NAMALWA (cell line): Measurements from ENCODE around the gene IL2RA.
"Not testable (repeated sequence)": the region's sequence is repeated elsewhere in the genome, so short reads cannot be mapped to it uniquely, and the experiment has no call there.

Experiments used
- DNase-seq: peaks from one replicate; pipeline ENCODE4 v3.0.0-alpha.2; 2015; ENCODE audit warnings: low spot score

IL2RA gene

DNA sequence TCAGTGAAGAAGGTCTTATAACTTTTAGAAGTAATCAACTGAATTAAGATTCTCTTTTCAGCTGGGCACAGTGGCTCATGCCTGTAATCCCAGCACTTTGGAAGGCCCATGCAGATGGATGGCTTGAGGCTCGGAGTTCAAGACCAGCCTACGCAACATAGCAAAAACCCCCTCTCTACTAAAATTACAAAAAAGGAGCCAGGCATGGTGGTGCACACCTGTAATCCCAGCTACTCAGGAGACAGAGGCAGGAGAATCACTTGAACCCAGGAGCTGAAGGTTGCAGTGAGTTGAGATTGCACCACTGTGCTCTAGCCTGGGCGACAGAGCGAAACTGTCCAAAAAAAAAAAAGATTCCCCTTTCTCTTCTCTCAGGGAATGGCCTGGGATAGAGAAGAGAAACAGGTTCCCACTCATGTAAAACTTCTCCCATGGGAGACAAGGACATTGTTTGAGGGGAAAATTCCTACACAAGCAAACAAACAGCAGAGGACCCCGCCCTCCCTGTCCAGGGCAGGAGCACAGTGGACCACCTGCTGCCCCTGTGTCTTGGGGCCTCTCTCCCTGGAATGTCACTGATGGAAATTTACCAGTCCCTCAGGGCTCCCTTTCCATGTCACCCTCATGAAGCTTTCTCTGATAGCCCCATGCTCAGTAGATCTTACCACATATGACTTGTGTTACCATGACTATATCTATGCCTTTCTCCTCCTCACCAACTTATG, 5.6 kb downstream of the IL2RA start:
- DNase-seq, result no peak

DNA sequence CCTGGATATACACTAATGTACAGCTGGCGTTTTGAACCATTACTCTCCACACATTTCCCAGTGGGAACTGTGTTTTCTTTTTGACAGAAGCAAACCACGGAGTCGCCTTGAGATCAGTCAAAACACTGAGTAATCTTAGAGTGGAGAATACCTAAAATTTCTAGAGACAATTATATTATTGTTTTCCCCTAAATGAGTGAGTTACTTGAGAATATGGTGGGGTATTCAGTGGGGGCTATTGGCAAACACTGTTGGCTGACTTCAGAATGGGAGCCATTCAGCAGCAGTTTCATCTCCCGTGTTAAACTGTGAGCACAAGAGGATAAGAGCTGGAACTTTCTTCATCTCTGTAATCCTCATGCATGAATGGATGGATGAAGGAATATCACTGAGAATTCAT, 6.2 kb downstream of the IL2RA start:
- DNase-seq, result no peak

- no peak for DNase-seq
These were observed 7.3 kb downstream of the IL2RA start for GRCh38 chr10:6054884-6055283.

- DNase-seq, result peak; percentile 15
These were observed 8.1 kb downstream of the IL2RA start for GRCh38 chr10:6053816-6054631.

- no peak for DNase-seq
These were observed 8.9 kb downstream of the IL2RA start for GRCh38 chr10:6053303-6053702.

DNA sequence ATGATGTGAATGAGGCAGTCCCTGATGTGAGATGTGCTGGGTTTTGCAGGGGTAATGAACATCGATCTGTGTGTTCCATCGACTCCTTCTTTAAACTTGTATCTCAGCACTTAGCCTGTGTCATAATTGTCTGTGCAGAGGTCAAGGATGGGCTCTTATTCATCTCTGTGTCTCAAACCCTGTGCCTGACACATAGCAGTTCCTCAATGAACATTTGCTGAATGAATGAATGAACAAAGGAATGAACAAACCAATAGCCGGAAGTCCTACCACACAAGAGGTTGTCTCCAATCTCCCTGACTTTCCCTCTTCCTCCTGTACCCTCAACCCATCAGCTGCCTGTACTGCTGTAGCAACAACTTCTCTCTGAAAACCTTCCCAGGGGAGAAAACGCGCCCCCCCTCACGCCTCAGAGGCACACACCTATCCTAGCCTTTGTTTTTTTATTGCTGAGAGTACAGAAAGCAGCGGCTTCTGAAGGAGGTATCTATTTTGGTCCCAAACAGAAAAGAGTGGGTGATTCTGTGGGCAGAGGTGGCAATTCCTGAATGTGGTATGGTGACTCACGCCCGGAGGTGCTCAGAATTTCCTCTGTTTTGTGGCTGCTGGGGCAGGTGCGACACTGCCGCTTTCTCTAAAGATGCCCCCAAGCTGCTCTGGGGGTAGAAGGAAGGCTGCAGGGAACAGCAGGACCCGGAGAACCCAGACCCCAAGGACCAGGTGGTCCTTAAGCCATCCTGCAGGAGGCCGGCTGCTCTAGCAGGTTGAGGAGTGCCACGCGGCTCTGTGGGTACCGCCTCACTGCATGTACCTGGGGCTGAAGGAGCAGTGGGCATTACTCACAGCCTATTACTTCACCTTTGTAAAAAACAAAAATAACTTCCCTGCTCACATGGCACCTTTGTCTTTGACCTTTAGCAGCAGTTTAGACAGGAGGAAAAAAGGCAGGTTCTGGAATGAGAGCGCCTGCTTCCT, 9.6 kb downstream of the IL2RA start:
- DNase-seq, result peak; percentile 38

DNA sequence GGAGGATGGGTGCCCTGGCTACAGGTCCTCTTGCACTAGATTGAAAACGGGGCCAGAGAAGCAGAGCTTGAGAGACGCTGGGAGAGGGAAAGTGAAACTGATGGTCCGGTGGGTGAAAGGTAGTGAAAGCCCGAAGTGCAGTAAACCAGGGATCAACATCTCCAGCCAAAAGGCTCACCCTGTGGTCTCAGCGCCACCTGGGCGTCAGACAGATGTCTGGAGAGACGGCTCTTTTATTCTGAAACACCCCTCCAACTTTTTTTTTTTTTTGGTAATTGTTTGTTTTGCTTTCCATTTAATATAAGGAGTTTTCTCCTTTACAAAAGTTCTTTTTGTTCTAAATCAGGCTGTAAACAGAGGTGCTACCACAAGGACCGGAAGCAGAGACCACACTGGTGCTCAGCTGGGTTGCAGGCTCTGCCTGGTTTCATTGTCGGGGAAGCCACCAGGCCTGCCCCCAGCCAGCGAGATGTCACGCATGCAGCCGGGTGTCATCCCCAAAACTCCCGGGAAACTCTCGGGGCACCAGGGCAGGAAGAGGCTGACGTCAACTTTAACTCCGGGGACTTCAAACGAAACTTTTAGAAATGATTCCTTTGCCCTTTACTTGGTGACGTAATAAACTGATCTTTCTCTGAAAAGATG, 11.2 kb downstream of the IL2RA start:
- DNase-seq, result peak; percentile 93

DNA sequence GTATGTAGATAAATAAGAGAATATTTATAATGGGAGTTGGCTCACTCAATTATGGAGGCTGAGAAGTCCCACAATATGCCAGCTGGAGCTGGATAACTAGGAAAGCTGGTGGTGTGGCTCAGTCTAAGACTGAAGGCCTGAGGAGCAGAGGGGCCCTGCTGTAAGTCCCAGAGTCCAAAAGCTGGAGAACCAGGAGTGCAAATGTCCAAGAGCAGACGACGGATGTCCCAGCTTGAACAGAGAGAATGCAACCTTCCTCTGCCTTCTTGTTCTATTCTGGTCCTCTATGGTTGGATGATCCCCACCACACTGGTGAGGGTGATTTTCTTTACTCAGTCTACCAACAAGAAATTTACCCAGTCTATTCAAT, 13.2 kb downstream of the IL2RA start:
- DNase-seq, result no peak

DNA sequence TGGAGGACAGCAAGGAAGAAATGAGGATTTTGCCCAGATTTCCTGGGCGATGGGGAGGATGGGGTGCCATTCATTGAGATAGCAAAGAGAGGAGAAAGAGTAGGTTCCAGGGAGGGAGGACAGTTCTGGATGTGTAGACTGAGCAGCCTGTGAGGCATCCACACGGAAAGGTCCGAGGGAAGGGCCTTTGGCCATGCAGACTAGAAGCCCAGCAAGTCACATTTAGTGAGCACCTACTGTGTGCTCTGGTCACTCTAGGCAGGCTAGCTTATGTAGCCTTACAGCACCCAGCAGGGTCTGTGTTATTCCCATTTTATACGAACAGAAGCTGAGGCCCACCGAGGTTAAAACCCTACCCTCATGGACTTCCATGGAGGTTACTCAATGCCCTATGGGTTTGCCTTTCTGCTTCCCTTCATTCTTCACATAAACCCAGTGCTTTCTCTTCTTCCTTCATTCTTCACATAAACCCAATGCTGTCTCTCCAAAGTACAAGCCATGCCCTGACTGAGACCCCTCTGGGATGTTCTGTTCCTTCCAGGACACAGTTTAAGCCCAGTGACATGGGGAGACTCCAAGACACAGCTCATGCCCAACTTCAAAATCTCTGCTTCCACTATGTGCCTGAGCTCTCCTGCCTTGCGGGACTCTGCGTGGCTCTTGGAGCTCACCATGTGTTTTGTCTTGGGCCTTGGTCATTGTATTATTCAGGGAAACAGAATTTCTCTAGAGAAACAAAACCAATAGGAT, 13.7 kb downstream of the IL2RA start:
- DNase-seq, result no peak

DNA sequence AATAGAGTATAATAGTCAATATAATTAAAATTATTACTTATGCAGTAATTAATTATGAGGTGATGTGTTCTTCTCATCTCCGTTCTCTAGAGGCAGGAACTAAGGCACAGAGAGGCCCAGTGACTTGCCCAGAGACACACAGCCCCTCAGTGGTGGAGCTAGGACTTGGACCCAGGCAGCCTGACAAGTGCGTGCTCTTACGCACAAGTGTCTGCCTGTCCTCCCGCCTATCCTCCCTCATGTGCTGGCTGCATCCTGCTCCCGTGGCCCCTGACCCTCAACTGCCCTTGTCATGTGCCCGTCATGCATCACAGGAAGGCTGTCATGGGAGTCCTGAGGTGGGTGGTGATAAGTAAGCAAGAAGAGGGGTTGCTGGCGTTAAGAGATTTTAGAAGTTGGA, 14.3 kb downstream of the IL2RA start:
- no peak for DNase-seq

DNA sequence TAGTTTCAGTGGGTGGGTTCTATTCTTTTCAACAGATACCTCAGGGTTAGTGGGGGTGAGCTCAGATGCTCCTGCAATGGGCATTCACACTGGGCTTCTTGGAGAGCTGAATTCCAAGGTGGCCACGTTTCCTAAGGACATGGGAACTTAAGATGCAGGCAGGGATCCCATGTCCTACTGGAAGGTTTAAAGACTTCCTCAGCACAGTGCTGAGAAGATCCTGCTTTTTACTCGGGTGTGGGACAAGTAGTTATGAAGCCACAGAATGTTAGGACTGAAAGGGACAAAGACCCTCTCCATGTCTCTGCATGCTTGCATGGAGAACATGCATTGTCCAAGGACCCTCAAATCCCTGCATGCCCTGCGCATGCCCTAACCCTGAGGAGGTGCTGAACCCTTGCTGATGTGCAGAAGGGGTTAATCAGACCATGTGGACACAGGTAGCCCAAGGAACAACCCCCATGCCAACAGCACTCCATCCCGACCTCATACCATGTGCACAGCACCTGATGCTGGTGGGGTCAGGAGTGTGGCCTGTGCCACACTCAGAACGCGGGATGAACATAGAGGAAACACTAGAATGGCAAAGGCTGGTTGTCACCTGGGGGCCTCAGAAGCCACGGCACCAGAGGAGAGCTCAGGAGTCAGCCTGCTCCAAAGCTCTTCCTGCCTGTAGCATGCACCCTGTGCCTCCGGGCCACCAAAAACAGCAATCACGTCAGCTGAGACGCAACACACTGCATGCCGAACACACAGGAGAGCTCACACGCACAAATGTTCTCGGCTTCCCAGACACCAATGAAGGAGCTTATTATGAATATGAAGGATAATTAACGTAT, 15.2 kb downstream of the IL2RA start:
- no peak for DNase-seq

DNA sequence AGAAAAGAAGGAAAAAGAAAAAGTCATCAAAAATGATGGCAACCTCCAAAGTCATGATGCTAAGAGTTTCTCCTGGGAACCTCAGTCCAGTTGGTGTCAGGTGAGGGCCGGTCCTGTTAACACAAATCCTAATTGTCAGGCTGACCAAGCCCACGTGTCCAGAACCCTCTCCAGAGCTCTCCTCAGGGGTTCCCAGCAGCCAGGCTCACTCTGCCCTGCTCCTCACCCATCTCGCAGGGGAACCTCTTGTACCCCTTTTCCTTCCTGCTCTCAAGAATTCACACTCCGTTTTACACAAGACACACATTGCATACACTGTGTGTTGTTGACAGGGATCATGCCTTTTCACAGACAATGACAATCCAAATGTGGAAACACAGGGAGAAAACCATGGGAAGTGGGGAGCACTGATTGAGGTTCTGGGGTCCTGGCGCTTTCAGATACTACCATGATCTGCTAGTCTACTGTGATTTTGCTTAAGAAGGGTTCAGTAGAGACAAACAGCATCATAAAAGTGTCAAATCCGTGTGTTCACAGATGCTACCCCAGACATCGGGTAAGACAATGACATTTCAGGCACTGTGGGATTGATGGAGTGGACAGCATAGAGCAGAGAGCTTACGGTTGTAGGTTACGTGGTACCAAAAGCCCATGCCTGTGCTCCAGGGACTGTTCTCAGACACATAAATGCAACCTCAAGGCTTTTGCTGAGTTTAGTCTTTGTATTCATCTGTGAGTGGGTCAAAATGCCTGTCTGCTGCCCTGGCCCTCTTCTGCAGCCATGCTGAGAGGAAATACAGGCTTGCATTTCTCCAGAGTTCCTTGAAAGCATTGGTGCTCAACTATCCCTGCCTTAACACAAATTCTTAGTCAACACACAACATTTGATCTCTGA, 16.0 kb downstream of the IL2RA start:
- DNase-seq, result no peak

- DNase-seq, result no peak
These were observed 16.8 kb downstream of the IL2RA start for GRCh38 chr10:6045314-6045848.

- DNase-seq, result no peak
These were observed 17.3 kb downstream of the IL2RA start for GRCh38 chr10:6044751-6045313.

DNA sequence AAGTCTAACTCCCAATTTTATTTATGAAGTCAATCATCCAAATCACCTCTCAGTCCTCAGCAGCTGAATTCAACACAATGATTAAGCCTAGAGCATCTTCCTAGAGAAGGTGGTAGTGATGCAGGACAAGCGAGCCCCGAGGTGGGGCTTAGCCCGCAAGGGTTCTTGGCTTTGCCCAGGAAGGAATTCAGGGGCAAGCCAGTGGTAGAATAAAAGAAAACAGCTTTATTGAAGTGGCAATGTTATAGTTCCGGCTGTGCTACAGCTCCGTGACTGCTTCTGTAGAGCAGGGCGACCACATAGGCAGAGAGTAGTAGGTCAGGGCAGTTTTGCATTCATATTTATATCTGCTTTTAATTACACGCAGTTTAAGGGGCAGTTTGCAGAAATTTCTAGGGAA, 18.1 kb downstream of the IL2RA start:
- no peak for DNase-seq

DNA sequence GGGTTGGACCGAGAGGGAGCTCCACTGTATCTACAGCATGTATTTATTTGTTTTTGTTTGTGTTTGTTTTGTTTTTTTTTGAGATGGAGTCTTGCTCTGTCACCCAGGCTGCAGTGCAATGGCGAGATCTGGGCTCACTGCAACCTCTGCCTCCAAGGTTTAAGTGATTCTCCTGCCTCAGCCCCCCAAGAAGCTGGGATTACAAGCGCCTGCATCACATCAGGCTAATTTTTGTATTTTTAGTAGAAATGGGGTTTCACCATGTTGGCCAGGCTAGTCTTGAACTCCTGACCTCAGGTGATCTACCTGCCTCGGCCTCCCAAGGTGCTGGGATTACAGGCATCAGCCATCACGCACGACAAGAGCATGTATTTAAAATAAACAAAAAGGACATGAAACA, 18.8 kb downstream of the IL2RA start:
- DNase-seq, result not testable (repeated sequence)

DNA sequence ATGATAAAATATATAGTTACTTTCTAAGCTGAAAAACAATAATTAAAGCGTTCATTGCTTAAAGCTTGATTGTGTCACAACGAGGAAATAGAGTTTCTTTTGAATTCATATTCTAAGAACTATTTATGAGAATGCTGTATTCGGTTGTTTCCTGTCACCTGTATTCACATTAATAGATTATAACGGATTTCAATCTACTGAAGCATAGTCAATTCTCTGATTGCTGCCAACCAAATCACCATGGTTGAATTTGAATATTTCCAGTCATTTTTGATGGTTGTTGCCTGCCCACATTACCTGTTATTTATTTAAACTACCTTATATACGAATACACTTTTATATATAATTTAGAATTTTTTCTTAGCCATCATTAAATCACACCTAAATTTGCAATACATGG, 22.0 kb downstream of the IL2RA start:
- DNase-seq, result no peak

DNA sequence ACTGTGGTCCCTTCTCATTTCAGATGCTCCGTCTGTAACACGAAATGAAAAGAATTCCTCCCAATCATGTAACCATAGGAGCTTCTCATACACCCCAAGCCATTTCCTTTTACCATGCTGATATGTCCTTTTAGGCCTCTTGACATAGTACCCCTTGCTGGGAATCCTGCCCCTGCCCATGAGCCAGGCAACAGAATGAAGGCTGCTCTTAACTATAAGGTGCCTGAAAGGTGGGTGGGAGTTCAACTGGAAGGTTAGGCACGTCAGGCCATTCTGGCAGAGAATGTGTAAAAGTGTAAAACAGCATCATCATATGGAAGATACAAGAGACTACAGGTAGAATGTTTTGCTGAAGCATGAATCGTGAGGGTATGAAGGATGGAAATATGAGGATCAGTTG, 22.5 kb downstream of the IL2RA start:
- no peak for DNase-seq
